Measurements from ENCODE around the gene ALDOB. TPM values are rescaled to one million over a fixed set of nuclear protein-coding genes. Genes with fewer than 3 reads are reported as not detected.

Gene ALDOB
- total RNA-seq, 1 experiment from 2014 or later: not detected

DNA sequence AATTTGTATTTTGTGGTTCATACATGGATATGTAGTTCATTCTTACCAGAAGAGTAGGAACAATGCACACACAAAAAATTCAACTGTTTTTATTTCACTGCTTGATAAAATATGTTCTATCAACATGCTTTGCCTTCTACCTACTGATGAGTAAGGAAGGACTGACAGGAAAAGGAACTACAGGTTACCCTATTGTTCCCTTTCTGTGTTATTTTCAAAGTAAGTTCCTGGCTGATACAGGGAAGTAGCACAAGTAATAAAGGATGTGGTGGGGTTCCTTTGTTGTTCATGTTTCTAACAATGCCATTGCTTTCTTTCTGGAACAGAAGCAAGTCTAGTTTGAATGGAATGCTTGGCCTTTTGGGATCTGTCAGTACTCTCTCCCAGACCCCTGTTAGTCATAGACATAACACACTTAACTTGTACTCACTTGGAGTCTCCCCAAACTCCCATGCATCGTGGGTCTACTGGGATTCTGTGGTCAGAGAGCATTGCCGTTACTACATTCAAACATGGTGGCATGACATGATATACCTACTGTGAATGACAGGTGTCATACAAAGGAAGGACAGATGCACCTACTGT is 20.2 kb upstream of the ALDOB start:
- no peak overlapping the region for H2BK20ac ChIP-seq (ENCODE audit: low read depth, low read length, poor library complexity, severe bottlenecking)
- H4K5ac ChIP-seq (ENCODE audit: insufficient read length, low read depth, low read length): no peak overlapping the region
- no peaks in the 10 kb centered on the region for H4K20me1 ChIP-seq (ENCODE audit: control insufficient read depth, insufficient read depth, insufficient read length)
- no peak overlapping the region for H4K8ac ChIP-seq (replicated peaks; ENCODE audit: insufficient read length, low read depth, low read length)
- H4K91ac ChIP-seq (ENCODE audit: insufficient read length, low read depth, low read length): no peak overlapping the region
- no peak overlapping the region for H3K4me2 ChIP-seq (ENCODE audit: insufficient read depth, insufficient read length, low read length)
- H3K27ac ChIP-seq (ENCODE audit: insufficient read length, low read depth, low read length): no peak overlapping the region
- peaks cover 3% of the 10 kb centered on the region; the same call in 1 of the 2 replicates for H3K27me3 Mint-ChIP-seq (ENCODE audit: low read depth)
- no peak overlapping the region for H2BK15ac ChIP-seq (ENCODE audit: low read depth, low read length)
- H3K56ac ChIP-seq (ENCODE audit: insufficient read length, low read depth, low read length): no peak overlapping the region
- H2BK12ac ChIP-seq (ENCODE audit: insufficient read length, low read depth, low read length): no peak overlapping the region
- WGBS (ENCODE audit: extremely low coverage, insufficient read length, low lambda C conversion rate): no CpG with 5 or more reads among the region's 2 CpGs
- H3K79me1 ChIP-seq (ENCODE audit: insufficient read depth, low read depth, low read length, poor library complexity, severe bottlenecking): no peaks in the 10 kb centered on the region
- no peak overlapping the region for H2BK120ac ChIP-seq (ENCODE audit: low read depth, low read length, poor library complexity, severe bottlenecking)
- no peak overlapping the region for H2AFZ ChIP-seq (ENCODE audit: low read length)
- no peak overlapping the region for H3K4ac ChIP-seq (ENCODE audit: low read depth, low read length)
- no peak overlapping the region for H3K4me3 Mint-ChIP-seq
- H3K27ac Mint-ChIP-seq: no peak overlapping the region
- peaks cover 11 to 29% (median 18%) of the 10 kb centered on the region in 3 experiments; a peak in 6 of 7 replicates for H3K36me3 Mint-ChIP-seq (ENCODE audit: insufficient read depth in 1 of 3, low read depth in 3 of 3)
- no peak for DNase-seq
- H3K23ac ChIP-seq (ENCODE audit: insufficient read length, low read depth, low read length): no peak overlapping the region
- H3K4me1 Mint-ChIP-seq: peaks cover 24 to 33% of the 10 kb centered on the region in 2 experiments
- no peaks in the 10 kb centered on the region for H3K9me3 ChIP-seq (ENCODE audit: control insufficient read depth, low read depth, low read length)
- no peak overlapping the region for H2AK5ac ChIP-seq (ENCODE audit: insufficient read length, low read length)
- no peak overlapping the region for H3K9ac ChIP-seq (ENCODE audit: extremely low read depth, insufficient read length, low read length)
- peaks cover 22 to 26% of the 10 kb centered on the region in 2 experiments for H3K9me3 Mint-ChIP-seq
- no peaks in the 10 kb centered on the region for H3K27me3 ChIP-seq (ENCODE audit: insufficient read depth, low read length)
- H3K18ac ChIP-seq (ENCODE audit: insufficient read length, low read depth, low read length): no peak overlapping the region
- H2BK5ac ChIP-seq (ENCODE audit: insufficient read length, low read length): no peak overlapping the region
- 0 out of 2 replicates have a peak, but pooled peaks cover 2% of the 10 kb centered on the region for H3K4me1 ChIP-seq (ENCODE audit: insufficient read depth, low read length)
- no peak overlapping the region for H3K14ac ChIP-seq (ENCODE audit: insufficient read depth, low read length)
- TF ChIP-seq CTCF (conservative IDR thresholded peaks at IDR 0.05): no peak
- H3K79me2 ChIP-seq (ENCODE audit: insufficient read depth, low read length): no peaks in the 10 kb centered on the region
- no peak overlapping the region for H3T11ph ChIP-seq (ENCODE audit: low read length)
- no peaks in the 10 kb centered on the region for H3K23me2 ChIP-seq (ENCODE audit: insufficient read length, low read depth, low read length, poor library complexity, severe bottlenecking)
